GM12892 (cell line): ENCODE results near the gene KLF3.

Source experiments
- POLR2A ChIP-seq: IDR thresholded peaks from 2 replicates; pipeline ENCODE4 v1.6.1; 2011; ENCODE audit warnings: low read depth, low read length, control low read depth
- POLR2AphosphoS5 ChIP-seq: IDR thresholded peaks from 2 replicates; pipeline ENCODE4 v1.6.1; 2011; ENCODE audit warnings: low read depth, low read length, control low read depth
- TAF1 ChIP-seq: IDR thresholded peaks from 2 replicates; pipeline ENCODE4 v1.6.1; 2011; ENCODE audit warnings: low read depth, mild to moderate bottlenecking, control low read depth, low read length, borderline replicate concordance

GRCh38 chr4:38666766-38667084 lies 2.7 kb downstream of the KLF3 start:
- TF ChIP-seq POLR2A, result no peak
- TF ChIP-seq TAF1, result no peak
- no peak for TF ChIP-seq POLR2AphosphoS5
